KMS-11 (cell line): Measurements from ENCODE around the gene EHMT2.

Experiments
- H2AFZ ChIP-seq: fragments of 200-600 bp; sonication (generic); 2 replicates; pipeline ENCODE4 v1.6.1; 2016; ENCODE audit warnings: antibody characterized with exemption, mixed run types, low read depth
- H3K27ac ChIP-seq: fragments of 200-600 bp; sonication (generic); 2 replicates; pipeline ENCODE4 v1.6.1; 2016; ENCODE audit warnings: mild to moderate bottlenecking, mixed run types
- H3K27me3 ChIP-seq: fragments of 200-600 bp; sonication (generic); 2 replicates; pipeline ENCODE4 v1.6.1; 2017; ENCODE audit warnings: mild to moderate bottlenecking, low read depth, mixed run types, moderate library complexity; ENCODE audit not compliant: insufficient read depth
- H3K36me3 ChIP-seq: fragments of 200-600 bp; sonication (generic); 2 replicates; pipeline ENCODE4 v1.6.1; 2017; ENCODE audit warnings: mild to moderate bottlenecking, mixed run types; ENCODE audit not compliant: insufficient read depth
- H3K4me1 ChIP-seq: fragments of 200-600 bp; sonication (generic); 2 replicates; pipeline ENCODE4 v1.6.1; 2016; ENCODE audit warnings: mild to moderate bottlenecking, low read depth, mixed run types; ENCODE audit not compliant: poor library complexity, severe bottlenecking
- H3K4me2 ChIP-seq: fragments of 200-600 bp; sonication (generic); 2 replicates; pipeline ENCODE4 v1.7.0; 2016; ENCODE audit warnings: mild to moderate bottlenecking, mixed run types
- H3K4me3 ChIP-seq: fragments of 200-600 bp; sonication (generic); IDR thresholded peaks from 2 replicates; pipeline ENCODE4 v1.6.1; 2017; ENCODE audit warnings: low read depth, low read length, mixed read lengths; ENCODE audit not compliant: insufficient read depth
- H3K79me2 ChIP-seq: fragments of 200-600 bp; sonication (generic); 2 replicates; pipeline ENCODE4 v1.6.1; 2016; ENCODE audit warnings: low read depth, mixed run types; ENCODE audit not compliant: insufficient read depth
- H3K9ac ChIP-seq: fragments of 200-600 bp; sonication (generic); 2 replicates; pipeline ENCODE4 v1.6.1; 2016; ENCODE audit warnings: mild to moderate bottlenecking, mixed run types
- H4K20me1 ChIP-seq: fragments of 200-600 bp; sonication (generic); 2 replicates; pipeline ENCODE4 v1.6.1; 2016; ENCODE audit warnings: mild to moderate bottlenecking, mixed run types; ENCODE audit not compliant: insufficient read depth
- TF ChIP-seq, protein P1 (sequence below): fragments of 200-600 bp; sonication (generic); conservative IDR thresholded peaks from 2 replicates; pipeline ENCODE4 v1.6.1; 2017; ENCODE audit warnings: low read depth, mild to moderate bottlenecking, antibody characterized with exemption, low read length, moderate library complexity, mixed read lengths

EHMT2 gene

DNA sequence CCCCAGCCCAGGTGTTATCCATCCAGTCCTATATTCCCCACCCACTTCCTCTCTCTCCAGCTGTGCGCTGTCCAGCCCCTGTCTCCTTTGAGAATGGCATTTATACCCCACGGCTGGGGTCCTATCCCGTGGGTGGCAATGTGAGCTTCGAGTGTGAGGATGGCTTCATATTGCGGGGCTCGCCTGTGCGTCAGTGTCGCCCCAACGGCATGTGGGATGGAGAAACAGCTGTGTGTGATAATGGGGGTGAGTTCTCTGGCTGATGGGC is 31.1 kb upstream of the EHMT2 start:
- Histone ChIP-seq H3K36me3 (no peaks in the 10 kb centered on the region), H3K4me3 (no peak overlapping the region), H3K27me3 (no peaks in the 10 kb centered on the region), H3K79me2 (no peaks in the 10 kb centered on the region), H3K9ac (no peak overlapping the region), H3K4me1 (no peaks in the 10 kb centered on the region), H3K27ac (no peak overlapping the region), H2AFZ (no peak overlapping the region), H3K4me2 (no peak overlapping the region), H4K20me1 (no peaks in the 10 kb centered on the region)
- TF ChIP-seq, protein P1, sequence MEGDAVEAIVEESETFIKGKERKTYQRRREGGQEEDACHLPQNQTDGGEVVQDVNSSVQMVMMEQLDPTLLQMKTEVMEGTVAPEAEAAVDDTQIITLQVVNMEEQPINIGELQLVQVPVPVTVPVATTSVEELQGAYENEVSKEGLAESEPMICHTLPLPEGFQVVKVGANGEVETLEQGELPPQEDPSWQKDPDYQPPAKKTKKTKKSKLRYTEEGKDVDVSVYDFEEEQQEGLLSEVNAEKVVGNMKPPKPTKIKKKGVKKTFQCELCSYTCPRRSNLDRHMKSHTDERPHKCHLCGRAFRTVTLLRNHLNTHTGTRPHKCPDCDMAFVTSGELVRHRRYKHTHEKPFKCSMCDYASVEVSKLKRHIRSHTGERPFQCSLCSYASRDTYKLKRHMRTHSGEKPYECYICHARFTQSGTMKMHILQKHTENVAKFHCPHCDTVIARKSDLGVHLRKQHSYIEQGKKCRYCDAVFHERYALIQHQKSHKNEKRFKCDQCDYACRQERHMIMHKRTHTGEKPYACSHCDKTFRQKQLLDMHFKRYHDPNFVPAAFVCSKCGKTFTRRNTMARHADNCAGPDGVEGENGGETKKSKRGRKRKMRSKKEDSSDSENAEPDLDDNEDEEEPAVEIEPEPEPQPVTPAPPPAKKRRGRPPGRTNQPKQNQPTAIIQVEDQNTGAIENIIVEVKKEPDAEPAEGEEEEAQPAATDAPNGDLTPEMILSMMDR: no peak

DNA sequence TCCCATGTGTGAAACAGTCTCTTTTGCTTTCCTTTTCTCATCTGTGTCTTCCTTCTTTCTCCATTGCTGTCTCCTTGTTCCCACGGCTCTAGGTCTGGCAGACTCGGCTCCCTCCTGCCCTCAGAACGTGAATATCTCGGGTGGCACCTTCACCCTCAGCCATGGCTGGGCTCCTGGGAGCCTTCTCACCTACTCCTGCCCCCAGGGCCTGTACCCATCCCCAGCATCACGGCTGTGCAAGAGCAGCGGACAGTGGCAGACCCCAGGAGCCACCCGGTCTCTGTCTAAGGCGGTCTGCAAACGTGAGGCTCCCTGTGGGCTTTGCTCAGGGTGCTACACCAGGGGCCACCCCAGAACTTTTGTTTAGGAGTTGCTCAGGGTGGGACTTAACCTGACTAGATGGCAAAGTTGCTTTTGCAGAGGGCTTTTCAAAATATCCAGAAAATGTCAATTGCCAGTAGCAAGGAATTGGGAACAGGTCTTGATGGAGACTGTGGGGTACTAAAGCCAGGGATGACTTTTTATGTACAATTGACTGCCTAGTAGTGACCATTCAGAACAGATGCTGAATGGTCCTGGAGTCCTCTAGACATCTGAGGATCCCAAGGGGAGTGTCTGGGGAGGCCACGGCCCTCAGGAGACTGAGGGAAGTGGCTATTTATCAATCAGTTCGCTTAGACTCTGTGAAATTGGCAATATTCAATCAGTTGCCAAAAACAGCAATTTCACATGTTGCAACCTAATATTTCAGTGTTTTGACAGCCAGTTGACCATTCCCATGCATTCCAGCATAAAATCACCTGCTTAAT is 30.6 kb upstream of the EHMT2 start:
- TF ChIP-seq, protein P1: no peak
- Histone ChIP-seq H3K79me2 (no peaks in the 10 kb centered on the region), H4K20me1 (no peaks in the 10 kb centered on the region), H3K27me3 (no peaks in the 10 kb centered on the region), H2AFZ (no peak overlapping the region), H3K36me3 (no peaks in the 10 kb centered on the region), H3K4me3 (no peak overlapping the region), H3K4me1 (no peaks in the 10 kb centered on the region), H3K27ac (no peak overlapping the region), H3K9ac (no peak overlapping the region), H3K4me2 (no peak overlapping the region)

DNA sequence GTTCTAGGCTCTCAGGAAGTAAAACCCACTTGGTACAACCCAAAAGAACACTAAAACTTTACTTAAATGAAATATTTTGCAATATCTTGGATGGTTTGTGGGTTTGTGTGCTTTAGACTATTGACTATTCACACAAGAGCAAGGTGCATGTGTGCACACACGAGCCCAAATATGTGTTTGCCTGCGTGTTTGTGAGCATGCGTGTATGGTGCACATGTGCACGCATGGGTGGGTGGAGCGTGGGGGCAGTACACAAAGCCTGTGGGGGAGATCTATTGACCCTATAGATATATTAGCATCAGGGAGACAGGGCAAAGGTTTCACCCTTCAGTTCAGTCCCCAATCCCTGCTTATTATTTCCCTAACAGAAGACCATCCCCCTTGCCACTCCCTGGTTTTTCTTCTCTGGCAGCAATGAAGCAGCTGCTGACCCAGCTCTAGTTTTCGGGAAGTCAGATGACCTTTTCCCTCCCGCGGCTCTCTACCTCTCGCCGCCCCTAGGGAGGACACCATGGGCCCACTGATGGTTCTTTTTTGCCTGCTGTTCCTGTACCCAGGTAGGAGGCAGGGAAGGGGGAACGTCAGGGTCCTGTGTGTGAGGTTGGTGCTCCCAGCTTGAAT is 29.9 kb upstream of the EHMT2 start, which contains the start of gene C2:
TSS of gene C2 (plus strand) at position 476 of the 621 bp plus-strand sequence. CDS start at position 512, 36 bp downstream.
- no peak within 1 kb of the TSS for H3K4me3 ChIP-seq
- H3K4me1 ChIP-seq: no peaks in the 10 kb centered on the region
- H3K9ac ChIP-seq: no peak within 1 kb of the TSS

DNA sequence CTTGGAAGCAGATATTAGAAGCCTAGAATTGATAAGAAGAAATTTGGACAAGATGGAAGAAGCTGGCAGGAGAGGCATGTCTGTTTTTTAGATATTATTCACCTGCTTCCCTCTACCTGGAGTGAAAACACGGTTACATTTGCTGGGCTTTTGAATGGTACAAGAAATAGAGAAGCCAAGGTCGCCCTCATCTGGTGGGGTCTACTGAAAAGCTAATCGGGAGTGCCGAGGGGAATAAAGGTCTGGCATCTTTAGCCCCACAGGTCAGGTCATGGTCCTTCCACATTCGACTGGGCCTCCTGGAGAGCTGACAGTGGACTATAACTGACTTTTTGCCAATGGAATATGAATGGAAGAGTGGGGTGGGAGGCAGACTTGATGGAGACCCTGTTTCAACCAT is 25.4 kb upstream of the EHMT2 start:
- no peak overlapping the region for H2AFZ ChIP-seq
- TF ChIP-seq, protein P1: no peak
- H3K9ac ChIP-seq: no peak overlapping the region

More for the DNA sequence above, 29.9 kb upstream of the EHMT2 start, which contains the start of gene C2:
- Histone ChIP-seq H3K27me3 (no peaks in the 10 kb centered on the region; the same call in 1 of the 2 replicates), H4K20me1 (no peaks in the 10 kb centered on the region), H2AFZ (no peak within 1 kb of the TSS), H3K79me2 (no peaks in the 10 kb centered on the region), H3K4me2 (no peak within 1 kb of the TSS), H3K36me3 (no peaks in the 10 kb centered on the region), H3K27ac (no peak within 1 kb of the TSS)
- TF ChIP-seq, protein P1: no peak

More for the DNA sequence above, 25.4 kb upstream of the EHMT2 start:
- no peaks in the 10 kb centered on the region; the same call in 1 of the 2 replicates for H3K27me3 ChIP-seq
- H4K20me1 ChIP-seq: no peaks in the 10 kb centered on the region
- H3K27ac ChIP-seq: no peak overlapping the region
- H3K4me2 ChIP-seq: no peak overlapping the region
- H3K79me2 ChIP-seq: no peaks in the 10 kb centered on the region
- H3K4me1 ChIP-seq: no peaks in the 10 kb centered on the region
- no peaks in the 10 kb centered on the region for H3K36me3 ChIP-seq
- no peak overlapping the region for H3K4me3 ChIP-seq
